Vagina (tissue), 2 donors: ENCODE measurements around the gene ACP4. TPM values are rescaled to one million over a fixed set of nuclear protein-coding genes. Genes with fewer than 3 reads are reported as not detected.

Experiments used
- DNase-seq, 2 donors: peaks; one replicate each; pipeline ENCODE4 v3.0.0-alpha.2; 2017; ENCODE audit errors: extremely low spot score in 2 of 2
- H3K27ac ChIP-seq: fragments of 200-600 bp; sonication (generic); one replicate; pipeline ENCODE4 v1.5.1; 2019
- H3K27me3 ChIP-seq: fragments of 200-600 bp; sonication (generic); one replicate; pipeline ENCODE4 v1.5.1; 2019
- H3K36me3 ChIP-seq, 2 donors: fragments of 200-600 bp; sonication (generic); one replicate each; pipeline ENCODE4 v1.5.1; 2017 to 2019
- H3K4me1 ChIP-seq: fragments of 200-600 bp; sonication (generic); one replicate; pipeline ENCODE4 v1.5.1; 2019
- H3K4me3 ChIP-seq, 2 donors: fragments of 200-600 bp; sonication (generic); 1 replicate in 1 of 2; 2 replicates in 1 of 2; pipeline ENCODE4 v1.5.1; 2016 to 2019
- H3K9me3 ChIP-seq: fragments of 200-600 bp; sonication (generic); one replicate; pipeline ENCODE4 v1.5.1; 2019
- CTCF ChIP-seq, 3 experiments: fragments of 450-650 bp in 2 of 3; fragments of 200-600 bp in 1 of 3; sonication (generic) in 1 of 3; IDR thresholded peaks; one replicate each; pipeline ENCODE4 v1.5.1; 2017 to 2019; ENCODE audit warnings: antibody characterized with exemption in 3 of 3, mild to moderate bottlenecking in 2 of 3, moderate library complexity in 2 of 3
- POLR2A ChIP-seq, 2 donors: fragments of 450-650 bp; IDR thresholded peaks; one replicate each; pipeline ENCODE4 v1.6.1; 2017; ENCODE audit warnings: antibody characterized with exemption in 2 of 2, mild to moderate bottlenecking in 2 of 2, moderate library complexity in 2 of 2
- POLR2AphosphoS5 ChIP-seq, 2 donors: sonication (generic); formaldehyde crosslinking; IDR thresholded peaks; one replicate each; pipeline ENCODE4 v1.9.0; 2017; ENCODE audit warnings: antibody characterized with exemption in 2 of 2, mild to moderate bottlenecking in 2 of 2, low read depth in 1 of 2; ENCODE audit not compliant: insufficient read depth in 1 of 2
- intact Hi-C: fragments of 100-400 bp; cut with DNase I; formaldehyde crosslinking; loops from one replicate; pipeline ENCODE4 v1.15.1; 2023
- total RNA-seq: library from RNA; depleted of rRNA; stranded (reverse); fragments of >200 nt; gene quantifications from one replicate; pipeline ENCODE4 v1.2.3, GENCODE V29; 2016

Gene ACP4
- total RNA-seq, 1 donor from 2014 or later, result not detected

GRCh38 chr19:50814883-50815282, 24.7 kb downstream of the ACP4 start:
- no peaks in the 10 kb centered on the region for H3K27me3 ChIP-seq
- H3K4me1 ChIP-seq, result peaks cover 7% of the 10 kb centered on the region
- intact Hi-C loops, result no loop called here
- no peaks in the 10 kb centered on the region for H3K9me3 ChIP-seq
- no peak for DNase-seq
- no peaks in the 10 kb centered on the region for H3K36me3 ChIP-seq
- no peak overlapping the region for H3K27ac ChIP-seq
- TF ChIP-seq CTCF (IDR thresholded peaks at IDR 0.05) (no peak), POLR2AphosphoS5 (IDR thresholded peaks at IDR 0.05; ENCODE audit: insufficient read depth in 1 of 2, low read depth in 1 of 2) (no peak), POLR2A (IDR thresholded peaks at IDR 0.05) (no peak)
- no peak overlapping the region for H3K4me3 ChIP-seq

GRCh38 chr19:50815439-50815838, 25.2 kb downstream of the ACP4 start:
- H3K27me3 ChIP-seq, result no peaks in the 10 kb centered on the region
- intact Hi-C loops, result no loop called here
- TF ChIP-seq POLR2A (IDR thresholded peaks at IDR 0.05), result no peak
- no peak for TF ChIP-seq CTCF (IDR thresholded peaks at IDR 0.05)
- no peak for TF ChIP-seq POLR2AphosphoS5 (IDR thresholded peaks at IDR 0.05; ENCODE audit: insufficient read depth in 1 of 2, low read depth in 1 of 2)

GRCh38 chr19:50817941-50818858, 28.0 kb downstream of the ACP4 start:
- intact Hi-C loops, result no loop called here
- H3K27ac ChIP-seq, result no peak overlapping the region
- TF ChIP-seq CTCF (IDR thresholded peaks at IDR 0.05), result no peak
- TF ChIP-seq POLR2AphosphoS5 (IDR thresholded peaks at IDR 0.05; ENCODE audit: insufficient read depth in 1 of 2, low read depth in 1 of 2), result no peak
- DNase-seq, result no peak
- peak overlapping the region in 1 of 2 donors; percentile 24 for H3K4me3 ChIP-seq
- no peaks in the 10 kb centered on the region for H3K9me3 ChIP-seq
- peaks cover 18% of the 10 kb centered on the region for H3K4me1 ChIP-seq
- no peaks in the 10 kb centered on the region for H3K36me3 ChIP-seq
- no peaks in the 10 kb centered on the region for H3K27me3 ChIP-seq

More at GRCh38 chr19:50815439-50815838, 25.2 kb downstream of the ACP4 start:
- H3K27ac ChIP-seq, result no peak overlapping the region
- no peaks in the 10 kb centered on the region for H3K9me3 ChIP-seq
- H3K4me1 ChIP-seq, result peaks cover 11% of the 10 kb centered on the region
- DNase-seq, result no peak
- H3K36me3 ChIP-seq, result no peaks in the 10 kb centered on the region
- no peak overlapping the region for H3K4me3 ChIP-seq

GRCh38 chr19:50818859-50819472, 28.8 kb downstream of the ACP4 start:
- H3K36me3 ChIP-seq, result no peaks in the 10 kb centered on the region
- H3K4me1 ChIP-seq, result peaks cover 18% of the 10 kb centered on the region
- no peak overlapping the region for H3K27ac ChIP-seq
- H3K27me3 ChIP-seq, result no peaks in the 10 kb centered on the region
- H3K4me3 ChIP-seq, result no peak overlapping the region
- no peak for DNase-seq
- intact Hi-C loops, result no loop called here
- no peaks in the 10 kb centered on the region for H3K9me3 ChIP-seq
- no peak for TF ChIP-seq POLR2AphosphoS5 (IDR thresholded peaks at IDR 0.05; ENCODE audit: insufficient read depth in 1 of 2, low read depth in 1 of 2)
- no peak for TF ChIP-seq CTCF (IDR thresholded peaks at IDR 0.05)

GRCh38 chr19:50819636-50820035, 29.4 kb downstream of the ACP4 start:
- H3K9me3 ChIP-seq, result no peaks in the 10 kb centered on the region

More at GRCh38 chr19:50819636-50820035, 29.4 kb downstream of the ACP4 start:
- peaks cover 18% of the 10 kb centered on the region for H3K4me1 ChIP-seq
- intact Hi-C loops, result no loop called here
- H3K27ac ChIP-seq, result no peak overlapping the region
- DNase-seq, result no peak
- no peaks in the 10 kb centered on the region for H3K36me3 ChIP-seq
- no peak overlapping the region for H3K4me3 ChIP-seq
- H3K27me3 ChIP-seq, result no peaks in the 10 kb centered on the region
- no peak for TF ChIP-seq CTCF (IDR thresholded peaks at IDR 0.05)
- TF ChIP-seq POLR2A (IDR thresholded peaks at IDR 0.05), result no peak
- TF ChIP-seq POLR2AphosphoS5 (IDR thresholded peaks at IDR 0.05; ENCODE audit: insufficient read depth in 1 of 2, low read depth in 1 of 2), result no peak
